CD14-positive monocyte (primary cell): ENCODE data around the gene ARMH1. TPM values are rescaled to one million over a fixed set of nuclear protein-coding genes. Genes with fewer than 3 reads are reported as not detected.

ENCODE experiments used
- DNase-seq, 3 donors: peaks; one replicate each; pipeline ENCODE4 v3.0.0-alpha.2; 2011 to 2022
- H2AFZ ChIP-seq: 2 replicates; pipeline ENCODE4 v1.6.0; 2012; ENCODE audit warnings: mild to moderate bottlenecking, low read depth, low read length, inconsistent platforms; ENCODE audit not compliant: insufficient read depth, poor library complexity, severe bottlenecking
- H3K27ac ChIP-seq, 2 donors: 1 replicate in 1 of 2; 2 replicates in 1 of 2; pipeline ENCODE4 v1.5.1; 2012 to 2013; ENCODE audit warnings: low read length in 2 of 2, control low read depth in 1 of 2, inconsistent platforms in 1 of 2, low read depth in 1 of 2, mild to moderate bottlenecking in 1 of 2
- H3K27me3 ChIP-seq, 2 donors: one replicate each; pipeline versions ENCODE4 v1.6.0 to v1.6.1; 2011 to 2013; ENCODE audit warnings: low read length in 2 of 2; ENCODE audit not compliant: control insufficient read depth in 2 of 2, insufficient read depth in 2 of 2
- H3K36me3 ChIP-seq, 2 donors: replicated peaks in 1 of 2; 1 replicate in 1 of 2; 2 replicates in 1 of 2; pipeline versions ENCODE4 v1.5.1 to v1.6.1; 2012 to 2013; ENCODE audit warnings: low read length in 2 of 2, control low read depth in 1 of 2, inconsistent platforms in 1 of 2, mild to moderate bottlenecking in 1 of 2; ENCODE audit not compliant: insufficient read depth in 2 of 2, control insufficient read depth in 1 of 2
- H3K4me1 ChIP-seq, 2 donors: 1 replicate in 1 of 2; 2 replicates in 1 of 2; pipeline versions ENCODE4 v1.5.1 to v1.6.1; 2012 to 2013; ENCODE audit warnings: low read length in 2 of 2, control low read depth in 1 of 2, inconsistent platforms in 1 of 2, mild to moderate bottlenecking in 1 of 2, moderate library complexity in 1 of 2; ENCODE audit not compliant: insufficient read depth in 2 of 2, control insufficient read depth in 1 of 2
- H3K4me2 ChIP-seq: replicated peaks from 2 replicates; pipeline ENCODE3; 2012; ENCODE audit warnings: low read length, moderate library complexity, mild to moderate bottlenecking; ENCODE audit not compliant: poor library complexity, severe bottlenecking; ENCODE audit errors: extremely low read depth
- H3K4me3 ChIP-seq, 3 experiments: fragments of 200-600 bp in 1 of 3; sonication (generic) in 1 of 3; replicated peaks in 1 of 3; 1 replicate in 2 of 3; 2 replicates in 1 of 3; pipeline ENCODE4 v1.5.1; 2011 to 2013; ENCODE audit warnings: low read length in 3 of 3, mild to moderate bottlenecking in 3 of 3, control low read depth in 2 of 3, low read depth in 2 of 3, inconsistent platforms in 1 of 3, moderate library complexity in 1 of 3
- H3K79me2 ChIP-seq: 2 replicates; pipeline ENCODE4 v1.6.0; 2012; ENCODE audit warnings: mild to moderate bottlenecking, control low read depth, inconsistent platforms, low read length, moderate library complexity; ENCODE audit not compliant: insufficient read depth
- H3K9ac ChIP-seq: 2 replicates; pipeline ENCODE4 v1.6.0; 2017; ENCODE audit warnings: low read length, mild to moderate bottlenecking; ENCODE audit not compliant: insufficient read depth, poor library complexity, severe bottlenecking
- H3K9me3 ChIP-seq, 2 donors: replicated peaks in 1 of 2; 1 replicate in 1 of 2; 2 replicates in 1 of 2; pipeline versions ENCODE4 v1.5.1 to v1.6.1; 2012 to 2013; ENCODE audit warnings: low read length in 2 of 2, control low read depth in 1 of 2; ENCODE audit not compliant: control insufficient read depth in 1 of 2, insufficient read depth in 1 of 2
- H4K20me1 ChIP-seq: 2 replicates; pipeline ENCODE4 v1.6.0; 2012; ENCODE audit warnings: mild to moderate bottlenecking, low read length, control low read depth, moderate library complexity; ENCODE audit not compliant: insufficient read depth
- H3K27ac Mint-ChIP-seq, 7 donors: one replicate each; pipeline ENCODE4 v1.8.0; 2020; ENCODE audit warnings: mild to moderate bottlenecking in 7 of 7, mixed read lengths in 7 of 7, moderate library complexity in 6 of 7, inconsistent platforms in 2 of 7
- H3K27me3 Mint-ChIP-seq, 3 donors: one replicate each; pipeline ENCODE4 v1.8.0; 2021 to 2022; ENCODE audit warnings: low read depth in 3 of 3, mild to moderate bottlenecking in 3 of 3, mixed read lengths in 3 of 3, moderate library complexity in 3 of 3, inconsistent platforms in 1 of 3
- H3K36me3 Mint-ChIP-seq, 2 donors: one replicate each; pipeline ENCODE4 v1.8.0; 2020; ENCODE audit warnings: mixed read lengths in 2 of 2, inconsistent platforms in 1 of 2, mild to moderate bottlenecking in 1 of 2
- H3K4me1 Mint-ChIP-seq: one replicate; pipeline ENCODE4 v1.8.0; 2020; ENCODE audit warnings: mild to moderate bottlenecking, mixed read lengths
- H3K4me3 Mint-ChIP-seq, 2 donors: one replicate each; pipeline ENCODE4 v1.8.0; 2020; ENCODE audit warnings: mild to moderate bottlenecking in 2 of 2, mixed read lengths in 2 of 2, moderate library complexity in 1 of 2
- H3K9me3 Mint-ChIP-seq, 7 donors: one replicate each; pipeline ENCODE4 v1.8.0; 2020 to 2022; ENCODE audit warnings: mixed read lengths in 7 of 7, mild to moderate bottlenecking in 6 of 7, moderate library complexity in 6 of 7, inconsistent platforms in 2 of 7
- WGBS: methylation state at CpG from one replicate; pipeline ENCODE4 v1.1.5; 2013; ENCODE audit warnings: missing lambda C conversion rate; ENCODE audit not compliant: insufficient coverage; 5-methylcytosine and 5-hydroxymethylcytosine counted together
- intact Hi-C, 2 donors: fragments of 100-400 bp; cut with micrococcal nuclease; formaldehyde crosslinking; loops; one replicate each; pipeline versions ENCODE4 v1.15.0 to v1.15.1; 2023
- polyA plus RNA-seq, 3 donors: library from polyadenylated mRNA; depleted of rRNA in 1 of 3; unstranded in 2 of 3; stranded (reverse) in 1 of 3; fragments of 300-500 nt in 2 of 3; fragments of >200 nt in 1 of 3; fragmentation: Illumina TruSeq in 2 of 3; gene quantifications; 1 replicate in 2 of 3; 2 replicates in 1 of 3; pipeline ENCODE4 v1.2.3, GENCODE V29; 2012 to 2021
- TF ChIP-seq, protein P1 (sequence below): fragments of 200-600 bp; IDR thresholded peaks from one replicate; pipeline ENCODE4 v1.8.0; 2022; ENCODE audit warnings: antibody characterized with exemption, mild to moderate bottlenecking

Gene ARMH1
- polyA plus RNA-seq, 3 donors = 14.7 to 209 (median 15.8) TPM

GRCh38 chr1:44724955-44725698, 50.6 kb downstream of the ARMH1 start:
- Histone ChIP-seq H3K4me3 (peak overlapping the region in 1 of 3 experiments; percentile 32), H4K20me1 (no peaks in the 10 kb centered on the region), H3K27me3 (no peaks in the 10 kb centered on the region), H3K4me2 (peak overlapping the region; percentile 88), H3K9me3 (no peaks in the 10 kb centered on the region), H3K4me1 (peaks cover 61 to 71% of the 10 kb centered on the region in 2 donors), H2AFZ (peak overlapping the region; percentile 63), H3K36me3 (no peaks in the 10 kb centered on the region), H3K79me2 (peaks cover 7% of the 10 kb centered on the region), H3K27ac (no peak overlapping the region), H3K9ac (no peak overlapping the region)
- WGBS = 60% methylated on average over 19 of the region's 27 CpGs
- TF ChIP-seq, protein P1, sequence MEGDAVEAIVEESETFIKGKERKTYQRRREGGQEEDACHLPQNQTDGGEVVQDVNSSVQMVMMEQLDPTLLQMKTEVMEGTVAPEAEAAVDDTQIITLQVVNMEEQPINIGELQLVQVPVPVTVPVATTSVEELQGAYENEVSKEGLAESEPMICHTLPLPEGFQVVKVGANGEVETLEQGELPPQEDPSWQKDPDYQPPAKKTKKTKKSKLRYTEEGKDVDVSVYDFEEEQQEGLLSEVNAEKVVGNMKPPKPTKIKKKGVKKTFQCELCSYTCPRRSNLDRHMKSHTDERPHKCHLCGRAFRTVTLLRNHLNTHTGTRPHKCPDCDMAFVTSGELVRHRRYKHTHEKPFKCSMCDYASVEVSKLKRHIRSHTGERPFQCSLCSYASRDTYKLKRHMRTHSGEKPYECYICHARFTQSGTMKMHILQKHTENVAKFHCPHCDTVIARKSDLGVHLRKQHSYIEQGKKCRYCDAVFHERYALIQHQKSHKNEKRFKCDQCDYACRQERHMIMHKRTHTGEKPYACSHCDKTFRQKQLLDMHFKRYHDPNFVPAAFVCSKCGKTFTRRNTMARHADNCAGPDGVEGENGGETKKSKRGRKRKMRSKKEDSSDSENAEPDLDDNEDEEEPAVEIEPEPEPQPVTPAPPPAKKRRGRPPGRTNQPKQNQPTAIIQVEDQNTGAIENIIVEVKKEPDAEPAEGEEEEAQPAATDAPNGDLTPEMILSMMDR = no peak
- H3K27ac Mint-ChIP-seq = peak overlapping the region in 2 of 7 donors; percentile 4 to 76
- peaks cover 6 to 8% of the 10 kb centered on the region in 2 donors for H3K36me3 Mint-ChIP-seq
- peaks cover 0 to 3% (median 0%) of the 10 kb centered on the region in 7 donors for H3K9me3 Mint-ChIP-seq
- peaks cover 66% of the 10 kb centered on the region for H3K4me1 Mint-ChIP-seq
- intact Hi-C loops = loop anchor here (10.0 kb wide), 2 partner anchors 50 kb away; partner anchors contain the start of genes ARMH1 (in 1 of the 2), RPS8 (in 1 of the 2) and TMEM53 (in 1 of the 2)
- no peak for DNase-seq
- H3K4me3 Mint-ChIP-seq = peak overlapping the region; percentile 65 to 68
- peaks cover 0 to 4% (median 0%) of the 10 kb centered on the region in 3 donors for H3K27me3 Mint-ChIP-seq

DNA sequence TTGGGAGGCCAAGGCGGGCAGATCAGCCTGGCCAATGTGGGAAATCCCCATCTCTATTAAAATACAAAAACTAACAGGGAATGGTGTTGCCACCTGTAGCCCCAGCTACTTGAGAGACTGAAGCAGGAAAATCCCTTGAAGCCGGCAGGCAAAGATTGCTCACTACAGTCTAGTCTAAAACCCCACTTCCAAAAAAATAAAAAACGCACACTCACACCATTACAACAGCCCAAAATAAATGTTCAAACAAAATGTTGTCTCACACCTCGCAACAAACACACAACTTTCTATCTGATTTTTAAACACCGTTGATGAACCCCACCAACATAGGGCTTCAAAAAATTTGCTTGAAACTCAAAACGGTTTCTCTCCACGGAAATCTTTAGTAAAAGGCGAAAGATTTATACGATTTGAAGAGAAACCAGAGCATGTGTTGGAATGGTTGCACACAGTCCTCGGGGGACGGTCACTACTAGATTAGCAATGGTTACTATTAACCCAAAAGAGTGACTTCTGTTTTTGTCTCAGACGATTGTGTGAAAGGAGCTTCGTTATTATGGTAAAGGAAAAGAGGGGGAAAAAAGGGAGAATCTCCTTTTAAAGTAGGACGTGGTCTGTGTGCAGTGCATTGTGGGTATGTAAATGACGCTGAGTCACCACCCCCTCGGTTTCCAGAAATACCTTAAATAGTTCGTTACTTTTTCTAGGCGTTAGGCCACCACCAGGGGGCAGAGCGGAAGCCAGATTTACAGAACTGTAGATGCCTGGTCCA, 56.4 kb downstream of the ARMH1 start, which contains the start of gene RNU5D-1:
RNU5D-1 (minus strand) TSS at position 430 of the 772 bp plus-strand sequence.
- TF ChIP-seq, protein P1 = peak; percentile 90
- H3K36me3 ChIP-seq = no peaks in the 10 kb centered on the region
- H2AFZ ChIP-seq = peak within 1 kb of the TSS; percentile 74
- Mint-ChIP-seq H3K9me3 (peaks cover 0 to 3% (median 0%) of the 10 kb centered on the region in 7 donors), H3K4me3 (peak within 1 kb of the TSS; percentile 32 to 82), H3K4me1 (peaks cover 45% of the 10 kb centered on the region), H3K27me3 (peaks cover 0 to 5% (median 0%) of the 10 kb centered on the region in 3 donors), H3K27ac (peak within 1 kb of the TSS; percentile 99 to 100 (median 100)), H3K36me3 (no peaks in the 10 kb centered on the region)
- H3K4me1 ChIP-seq = peaks cover 37 to 40% of the 10 kb centered on the region in 2 donors
- H3K9me3 ChIP-seq = no peaks in the 10 kb centered on the region
- peak within 1 kb of the TSS; percentile 29 to 54 (median 40) for H3K4me3 ChIP-seq
- intact Hi-C loops = loop anchor here (2.0 to 5.0 kb wide), 3 partner anchors 44 to 571 kb away; partner anchors contain the start of gene RPS8 (in 1 of the 2)
- H3K4me2 ChIP-seq = peak within 1 kb of the TSS; percentile 63
- H3K9ac ChIP-seq = peak within 1 kb of the TSS; percentile 95
- no peaks in the 10 kb centered on the region for H3K79me2 ChIP-seq
- H3K27me3 ChIP-seq = no peaks in the 10 kb centered on the region
- peak; percentile 93 to 98 (median 97) for DNase-seq
- H4K20me1 ChIP-seq = no peaks in the 10 kb centered on the region
- 0% methylated on average over 7 of the region's 19 CpGs for WGBS
- peak within 1 kb of the TSS; percentile 75 to 100 for H3K27ac ChIP-seq
